Stimulated activated naive CD4-positive, alpha-beta T cell treated with Interleukin-2 at 50 U/mL for 16 hours (primary cell): ENCODE data around the gene FOXA3.
"Not testable (repeated sequence)": the region's sequence is repeated elsewhere in the genome, so short reads cannot be mapped to it uniquely, and the experiment has no call there.

Source experiments
- DNase-seq: peaks from one replicate; lab custom pipeline; 2025; lab: John Stamatoyannopoulos, UW

FOXA3 gene

GRCh38 chr19:45828523-45828922, 35.6 kb upstream of the FOXA3 start:
- no peak for DNase-seq

- DNase-seq = no peak
Measured at GRCh38 chr19:45828945-45829344, 35.2 kb upstream of the FOXA3 start.

GRCh38 chr19:45834970-45835369, 29.2 kb upstream of the FOXA3 start:
- no peak for DNase-seq

GRCh38 chr19:45842198-45842597, 21.9 kb upstream of the FOXA3 start:
- DNase-seq = no peak

GRCh38 chr19:45847663-45848062, 16.5 kb upstream of the FOXA3 start:
- DNase-seq = no peak

GRCh38 chr19:45848922-45849321, 15.2 kb upstream of the FOXA3 start:
- no peak for DNase-seq

- DNase-seq = no peak
Measured at GRCh38 chr19:45852145-45852750, 11.9 kb upstream of the FOXA3 start.

- DNase-seq = no peak
Measured at GRCh38 chr19:45852983-45853382, 11.1 kb upstream of the FOXA3 start.

- DNase-seq = no peak
Measured at GRCh38 chr19:45854167-45854778, 9.9 kb upstream of the FOXA3 start.

GRCh38 chr19:45860359-45861259, 3.5 kb upstream of the FOXA3 start:
- DNase-seq = no peak

GRCh38 chr19:45862271-45862563, 1.9 kb upstream of the FOXA3 start:
- no peak for DNase-seq

GRCh38 chr19:45862564-45863334, 1.4 kb upstream of the FOXA3 start, which contains the start of gene SYMPK:
Gene SYMPK (minus strand): TSS chr19:45863147. CDS start chr19:45854495, 8,652 bp downstream.
- DNase-seq = peak; percentile 99

- DNase-seq = no peak
Measured at GRCh38 chr19:45863335-45863839, 739 bp upstream of the FOXA3 start.

GRCh38 chr19:45864629-45865082, 530 bp downstream of the FOXA3 start:
- DNase-seq = no peak

- no peak for DNase-seq
Measured at GRCh38 chr19:45865269-45865948, 1.3 kb downstream of the FOXA3 start.

GRCh38 chr19:45866400-45867176, 2.5 kb downstream of the FOXA3 start:
- no peak for DNase-seq

- not testable (repeated sequence) for DNase-seq
Measured at GRCh38 chr19:45867241-45867640, 3.1 kb downstream of the FOXA3 start.

- DNase-seq = no peak
Measured at GRCh38 chr19:45870798-45871197, 6.7 kb downstream of the FOXA3 start.

- DNase-seq = no peak
Measured at GRCh38 chr19:45872095-45872919, 8.2 kb downstream of the FOXA3 start.
